IMR-90 (cell line): ENCODE data around the gene KRTAP12-4. TPM values are rescaled to one million over a fixed set of nuclear protein-coding genes. Genes with fewer than 3 reads are reported as not detected.

Source experiments
- ATAC-seq: fragments of 200-7000 bp; cut with Tn5 transposase; 2 replicates; pipeline ENCODE4 v1.9.1; 2020; ENCODE audit warnings: low read depth, mild to moderate bottlenecking, moderate library complexity
- BruUV-seq: library from RNA; stranded (reverse); fragments of 400-500 nt; replicated peaks from 2 replicates; lab custom pipeline; 2021; lab: Mats Ljungman, UMichigan
- CTCF ChIA-PET: fragments of 300-600 bp; formaldehyde crosslinking; extraction: SDS; loops from one replicate; lab custom pipeline; 2021; ENCODE audit warnings: antibody characterized with exemption; lab: Yijun Ruan, JAX
- POLR2A ChIA-PET: fragments of 300-600 bp; sonication (Branson Sonifier 250); formaldehyde crosslinking; loops from one replicate; lab custom pipeline; 2022; ENCODE audit warnings: antibody characterized with exemption; ENCODE audit not compliant: unreplicated experiment; lab: Charles Lee
- DNase-seq: peaks from one replicate; pipeline ENCODE4 v3.0.0; 2013
- H2AFZ ChIP-seq: replicated peaks from 2 replicates; pipeline ENCODE3; 2013; ENCODE audit warnings: low read length, mild to moderate bottlenecking; ENCODE audit not compliant: poor library complexity
- H2AK5ac ChIP-seq: 2 replicates; pipeline ENCODE4 v1.6.1; 2013; ENCODE audit warnings: low read depth, low read length, inconsistent platforms
- H2AK9ac ChIP-seq: replicated peaks from 2 replicates; pipeline ENCODE3; 2013; ENCODE audit warnings: mild to moderate bottlenecking, low read depth, low read length, moderate library complexity; ENCODE audit not compliant: poor library complexity
- H2BK120ac ChIP-seq: 2 replicates; pipeline ENCODE4 v1.6.1; 2013; ENCODE audit warnings: low read depth, low read length, inconsistent platforms
- H2BK15ac ChIP-seq: 3 replicates; pipeline ENCODE4 v1.6.1; 2013; ENCODE audit warnings: low read depth, low read length, inconsistent platforms
- H2BK20ac ChIP-seq: 2 replicates; pipeline ENCODE4 v1.6.1; 2013; ENCODE audit warnings: low read depth, mild to moderate bottlenecking, inconsistent platforms, low read length, moderate library complexity
- H2BK5ac ChIP-seq: 2 replicates; pipeline ENCODE4 v1.6.1; 2013; ENCODE audit warnings: mild to moderate bottlenecking, low read depth, low read length, inconsistent platforms; ENCODE audit not compliant: poor library complexity, severe bottlenecking
- H3K14ac ChIP-seq: replicated peaks from 2 replicates; pipeline ENCODE4 v1.6.1; 2013; ENCODE audit warnings: low read depth, low read length, inconsistent platforms
- H3K18ac ChIP-seq: 2 replicates; pipeline ENCODE4 v1.6.1; 2013; ENCODE audit warnings: low read depth, low read length, control low read depth
- H3K23ac ChIP-seq: 2 replicates; pipeline ENCODE4 v1.6.1; 2013; ENCODE audit warnings: low read depth, low read length, inconsistent platforms
- H3K27ac ChIP-seq: 2 replicates; pipeline ENCODE4 v1.5.1; 2013; ENCODE audit warnings: mild to moderate bottlenecking, control low read depth, low read length; ENCODE audit not compliant: insufficient read depth
- H3K27me3 ChIP-seq: 2 replicates; pipeline ENCODE4 v1.6.1; 2013; ENCODE audit warnings: low read length; ENCODE audit not compliant: control insufficient read depth, insufficient read depth
- H3K36me3 ChIP-seq: 2 replicates; pipeline ENCODE4 v1.6.1; 2013; ENCODE audit warnings: low read length, mixed read lengths; ENCODE audit not compliant: control insufficient read depth, insufficient read depth
- H3K4ac ChIP-seq: 2 replicates; pipeline ENCODE4 v1.6.1; 2013; ENCODE audit warnings: low read depth, low read length, inconsistent platforms
- H3K4me1 ChIP-seq: 2 replicates; pipeline ENCODE4 v1.6.1; 2013; ENCODE audit warnings: low read length, mixed read lengths; ENCODE audit not compliant: control insufficient read depth, insufficient read depth
- H3K4me2 ChIP-seq: 2 replicates; pipeline ENCODE4 v1.6.1; 2013; ENCODE audit warnings: low read depth, mild to moderate bottlenecking, control low read depth, low read length, moderate library complexity
- H3K4me3 ChIP-seq: 2 replicates; pipeline ENCODE4 v1.5.1; 2013; ENCODE audit warnings: low read depth, mild to moderate bottlenecking, control low read depth, low read length, moderate library complexity; ENCODE audit not compliant: insufficient read depth
- H3K56ac ChIP-seq: 2 replicates; pipeline ENCODE4 v1.6.1; 2013; ENCODE audit warnings: low read length, inconsistent platforms; ENCODE audit not compliant: insufficient read depth; ENCODE audit errors: extremely low read depth
- H3K79me1 ChIP-seq, 2 experiments: 2 replicates each; pipeline ENCODE4 v1.6.1; 2013; ENCODE audit warnings: low read length in 2 of 2, inconsistent platforms in 1 of 2, low read depth in 1 of 2
- H3K9ac ChIP-seq: 2 replicates; pipeline ENCODE4 v1.6.1; 2013; ENCODE audit warnings: low read depth, low read length, control low read depth
- H3K9me1 ChIP-seq: 2 replicates; pipeline ENCODE4 v1.6.1; 2013; ENCODE audit warnings: low read length, inconsistent platforms; ENCODE audit not compliant: insufficient read depth
- H3K9me3 ChIP-seq: 2 replicates; pipeline ENCODE4 v1.6.1; 2013; ENCODE audit warnings: low read length; ENCODE audit not compliant: control insufficient read depth, insufficient read depth
- H4K20me1 ChIP-seq: 2 replicates; pipeline ENCODE4 v1.6.1; 2013; ENCODE audit warnings: low read length, inconsistent platforms; ENCODE audit not compliant: insufficient read depth
- H4K5ac ChIP-seq: 2 replicates; pipeline ENCODE4 v1.6.1; 2013; ENCODE audit warnings: mild to moderate bottlenecking, low read depth, low read length, control low read depth
- H4K8ac ChIP-seq, 2 experiments: 2 replicates each; pipeline ENCODE4 v1.6.1; 2013; ENCODE audit warnings: low read depth in 2 of 2, low read length in 2 of 2, control low read depth in 1 of 2, inconsistent platforms in 1 of 2
- H4K91ac ChIP-seq: 2 replicates; pipeline ENCODE4 v1.6.1; 2013; ENCODE audit warnings: low read depth, low read length, inconsistent platforms; ENCODE audit not compliant: insufficient read depth
- ELK1 ChIP-seq: fragments of 150-350 bp; IDR thresholded peaks from 2 replicates; pipeline ENCODE4 v1.6.1; 2016; ENCODE audit warnings: low read depth, mild to moderate bottlenecking, low read length, moderate library complexity, borderline replicate concordance
- WGBS, 2 experiments: methylation state at CpG; one replicate each; pipeline versions ENCODE4 v1.1.5 to v1.1.7; 2013; ENCODE audit warnings: missing lambda C conversion rate in 2 of 2; ENCODE audit not compliant: insufficient read length in 1 of 2; ENCODE audit errors: extremely low coverage in 2 of 2; 5-methylcytosine and 5-hydroxymethylcytosine counted together
- dilution Hi-C: fragments of 300-500 bp; cut with HindIII; formaldehyde crosslinking; loops from one replicate; pipeline ENCODE4 v1.14.3; 2018; ENCODE audit warnings: low sequenced_read_pairs; ENCODE audit not compliant: unreplicated experiment
- in situ Hi-C: fragments of 300-500 bp; cut with MboI; formaldehyde crosslinking; loops from 3 replicates; pipeline ENCODE4 v1.14.3; 2019; ENCODE audit warnings: low sequenced_read_pairs, inconsistent platforms, mixed read lengths
- intact Hi-C: fragments of 100-400 bp; cut with micrococcal nuclease; formaldehyde crosslinking; loops from 2 replicates; pipeline ENCODE4 v1.10.0; 2022
- polyA plus RNA-seq, 3 experiments: library from polyadenylated mRNA; depleted of rRNA; stranded (reverse); fragments of >200 nt; gene quantifications; 2 replicates each; pipeline ENCODE4 v1.2.3, GENCODE V29; 2012; ENCODE audit warnings: low replicate concordance in 1 of 3
- total RNA-seq: library from RNA; depleted of rRNA; stranded (reverse); fragments of >200 nt; gene quantifications from 2 replicates; pipeline ENCODE4 v1.2.3, GENCODE V29; 2012

The KRTAP12-4 gene
- total and polyA plus RNA-seq, 2 of the 4 experiments (the other 2 are of a cell fraction): not detected

DNA sequence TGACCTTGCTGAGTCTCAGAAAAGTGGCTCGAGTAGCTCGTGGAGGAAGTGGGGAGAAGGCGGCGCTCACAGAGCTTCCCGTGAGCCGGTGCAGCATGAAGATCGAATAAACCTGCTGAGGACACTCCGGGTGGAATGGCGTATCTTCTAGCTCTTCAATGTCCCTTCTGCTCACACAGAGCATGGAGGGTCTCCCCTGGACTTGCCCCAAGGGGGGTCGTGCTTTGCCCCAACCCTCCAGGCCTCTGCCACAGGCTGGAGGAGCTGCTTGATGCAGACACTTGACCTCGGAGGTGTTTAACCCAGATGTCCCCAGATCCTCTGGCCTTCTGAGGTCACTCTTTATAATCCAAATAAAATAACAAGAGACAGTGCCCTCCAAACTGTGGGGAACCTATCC lies 40.3 kb upstream of the KRTAP12-4 start:
- dilution Hi-C loops (no loop called here), in situ Hi-C loops (no loop called here), intact Hi-C loops (no loop called here)
- Histone ChIP-seq H3K4me1 (no peaks in the 10 kb centered on the region), H4K8ac (no peak overlapping the region), H3K23ac (no peak overlapping the region), H3K4ac (no peak overlapping the region), H2AK5ac (no peak overlapping the region), H3K56ac (no peak overlapping the region), H3K14ac (no peak overlapping the region), H3K9me1 (no peaks in the 10 kb centered on the region), H3K4me3 (no peak overlapping the region), H2BK15ac (no peak overlapping the region), H3K27me3 (peaks cover 32% of the 10 kb centered on the region), H3K27ac (no peak overlapping the region), H3K9me3 (no peaks in the 10 kb centered on the region; the same call in 1 of the 2 replicates), H3K18ac (no peak overlapping the region), H3K79me1 (no peaks in the 10 kb centered on the region), H2AK9ac (no peak overlapping the region), H2BK120ac (no peak overlapping the region), H3K4me2 (no peak overlapping the region), H3K9ac (no peak overlapping the region), H4K91ac (no peak overlapping the region), H2AFZ (no peak overlapping the region), H4K20me1 (no peaks in the 10 kb centered on the region), H2BK5ac (no peak overlapping the region), H2BK20ac (no peak overlapping the region), H4K5ac (no peak overlapping the region), H3K36me3 (no peaks in the 10 kb centered on the region)
- ATAC-seq (no peak), DNase-seq (no peak)
- no TSS peak for BruUV-seq
- no peak for TF ChIP-seq ELK1
- CTCF ChIA-PET: no interaction called here
- WGBS, 2 experiments: no CpG with 5 or more reads among the region's 11 CpGs
- POLR2A ChIA-PET: no interaction called here
